ENCODE measurements around the gene POU4F2.
"Not testable (repeated sequence)": the region's sequence is repeated elsewhere in the genome, so short reads cannot be mapped to it uniquely, and the experiment has no call there.

Gene POU4F2

DNA sequence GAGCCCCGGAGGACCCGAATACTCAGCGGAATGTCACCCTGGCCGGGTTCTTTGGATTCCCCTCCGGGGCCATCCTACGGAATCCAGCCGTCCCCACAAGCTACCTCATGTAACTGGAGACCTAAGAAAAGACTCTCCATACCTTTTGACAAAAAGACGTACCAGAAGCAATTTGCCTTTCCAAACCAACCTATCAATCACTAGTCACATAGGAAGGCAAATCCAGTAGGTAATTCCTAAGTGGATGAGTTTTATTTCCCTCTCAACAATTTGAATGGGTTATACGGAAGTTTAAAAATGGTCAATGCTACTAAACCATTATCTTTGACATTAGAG lies 16.8 kb downstream of the POU4F2 start:
- no peak for DNase-seq

DNA sequence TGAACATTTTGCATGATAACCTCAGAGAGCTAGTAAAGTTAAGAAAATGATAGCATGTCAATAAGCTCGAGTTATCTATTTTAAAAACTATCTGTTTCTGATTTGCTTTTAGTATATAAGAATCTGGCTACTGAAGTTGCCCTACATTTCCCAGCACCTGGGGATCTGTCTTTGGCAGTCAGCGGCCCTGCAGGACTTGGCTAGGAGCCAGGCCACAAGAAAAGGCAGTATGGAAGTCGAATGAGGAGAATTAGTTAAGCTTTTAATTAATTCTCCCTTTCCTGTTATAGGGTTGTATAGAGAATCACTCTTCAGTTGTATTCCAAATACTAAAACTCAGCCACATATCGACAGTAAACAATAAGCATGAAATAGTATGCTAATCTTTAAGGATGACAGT lies 22.7 kb downstream of the POU4F2 start:
- no peak for DNase-seq

DNA sequence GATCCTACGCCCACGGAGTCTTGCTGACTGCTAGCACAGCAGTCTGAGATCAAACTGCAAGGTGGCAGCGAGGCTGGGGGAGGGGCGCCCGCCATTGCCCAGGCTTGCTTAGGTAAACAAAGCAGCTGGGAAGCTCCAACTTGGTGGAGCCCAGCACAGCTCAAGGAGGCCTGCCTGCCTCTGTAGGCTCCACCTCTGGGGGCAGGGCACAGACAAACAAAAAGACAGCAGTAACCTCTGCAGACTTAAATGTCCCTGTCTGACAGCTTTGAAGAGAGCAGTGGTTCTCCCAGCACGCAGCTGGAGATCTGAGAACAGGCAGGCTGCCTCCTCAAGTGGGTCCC lies 25.2 kb downstream of the POU4F2 start:
- DNase-seq: not testable (repeated sequence)

DNA sequence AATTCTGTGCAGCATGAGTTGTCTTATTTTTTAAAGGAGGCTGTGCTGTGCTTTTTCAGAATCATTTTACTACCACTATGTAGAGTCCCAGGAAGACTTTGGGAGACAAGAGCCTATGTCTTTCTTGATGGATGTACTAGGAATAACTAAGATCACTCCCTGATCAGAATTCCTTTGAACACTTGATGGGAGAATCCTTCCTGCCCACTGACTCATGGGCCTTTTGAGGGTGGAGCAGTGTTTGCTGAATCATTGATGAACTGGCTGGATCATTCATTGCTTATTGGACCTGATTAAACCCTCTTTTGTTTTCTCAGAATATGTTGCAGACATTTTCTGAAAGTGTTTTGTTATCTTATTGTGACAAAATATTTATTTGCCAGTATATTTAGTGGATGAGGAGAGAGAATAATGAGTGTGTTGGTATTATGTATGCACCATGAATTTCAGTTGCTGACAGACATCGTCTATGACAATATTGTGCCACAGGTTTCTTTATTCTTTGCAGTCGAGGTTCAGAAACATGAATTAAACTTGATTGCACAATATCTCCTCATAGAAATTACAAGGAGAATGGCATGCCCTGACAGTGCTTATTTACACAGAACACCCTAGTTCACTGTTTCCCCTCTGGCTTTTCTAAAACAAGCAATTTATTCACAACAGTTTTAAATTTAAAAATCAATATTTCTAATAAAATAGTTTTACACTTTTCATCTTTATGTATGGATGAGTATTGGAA lies 36.3 kb downstream of the POU4F2 start:
- no peak for DNase-seq

All from cortex of kidney (tissue), 1 donor.